Keratinocyte (primary cell): ENCODE results near the gene ZNF594. TPM values are rescaled to one million over a fixed set of nuclear protein-coding genes. Genes with fewer than 3 reads are reported as not detected.
"Not testable (repeated sequence)": the region's sequence is repeated elsewhere in the genome, so short reads cannot be mapped to it uniquely, and the experiment has no call there.

Experiments used
- DNase-seq: peaks from one replicate; pipeline ENCODE4 v3.0.0-alpha.2; 2011; ENCODE audit warnings: low read depth, missing footprints, low spot score
- FAIRE-seq: peaks from 2 replicates; lab custom pipeline; 2011; peaks lifted over from hg19 to GRCh38; lab: Jason Lieb, UNC
- H2AFZ ChIP-seq: 2 replicates; pipeline ENCODE4 v1.6.0; 2012; ENCODE audit warnings: low read length, control low read depth, inconsistent platforms; ENCODE audit not compliant: control insufficient read depth
- H3K27ac ChIP-seq: 2 replicates; pipeline ENCODE4 v1.5.1; 2011; ENCODE audit warnings: low read length; ENCODE audit not compliant: control insufficient read depth, insufficient read depth
- H3K27me3 ChIP-seq: 3 replicates; pipeline ENCODE4 v1.6.0; 2011; ENCODE audit warnings: low read length; ENCODE audit not compliant: control insufficient read depth, insufficient read depth; ENCODE audit errors: extremely low read depth
- H3K36me3 ChIP-seq, 2 experiments: 2 replicates in 1 of 2; 3 replicates in 1 of 2; pipeline ENCODE4 v1.5.1; 2011; ENCODE audit warnings: low read length in 2 of 2, mild to moderate bottlenecking in 1 of 2; ENCODE audit not compliant: control insufficient read depth in 2 of 2, insufficient read depth in 2 of 2; ENCODE audit errors: extremely low read depth in 1 of 2
- H3K4me1 ChIP-seq: 3 replicates; pipeline ENCODE4 v1.5.1; 2011; ENCODE audit warnings: low read length; ENCODE audit not compliant: control insufficient read depth, insufficient read depth; ENCODE audit errors: extremely low read depth
- H3K4me2 ChIP-seq: 3 replicates; pipeline ENCODE4 v1.6.0; 2011; ENCODE audit warnings: low read depth, low read length; ENCODE audit not compliant: control insufficient read depth, insufficient read depth; ENCODE audit errors: extremely low read depth
- H3K4me3 ChIP-seq, 3 experiments: fragments of 200-600 bp in 1 of 3; sonication (generic) in 1 of 3; 2 replicates in 2 of 3; 3 replicates in 1 of 3; pipeline ENCODE4 v1.5.1; 2011 to 2016; ENCODE audit warnings: low read length in 3 of 3, mild to moderate bottlenecking in 3 of 3, control low read depth in 2 of 3, inconsistent platforms in 1 of 3, low read depth in 1 of 3, mixed read lengths in 1 of 3, mixed run types in 1 of 3, moderate library complexity in 1 of 3; ENCODE audit not compliant: control insufficient read depth in 2 of 3, insufficient read depth in 2 of 3; ENCODE audit errors: extremely low read depth in 1 of 3
- H3K79me2 ChIP-seq: 2 replicates; pipeline ENCODE4 v1.6.0; 2012; ENCODE audit warnings: low read length; ENCODE audit not compliant: control insufficient read depth, insufficient read depth
- H3K9ac ChIP-seq: 3 replicates; pipeline ENCODE4 v1.6.0; 2011; ENCODE audit warnings: low read length; ENCODE audit not compliant: control insufficient read depth, insufficient read depth; ENCODE audit errors: extremely low read depth
- H3K9me1 ChIP-seq: 3 replicates; pipeline ENCODE4 v1.6.0; 2011; ENCODE audit warnings: low read length; ENCODE audit not compliant: control insufficient read depth, insufficient read depth; ENCODE audit errors: extremely low read depth
- H3K9me3 ChIP-seq: 2 replicates; pipeline ENCODE4 v1.5.1; 2012; ENCODE audit warnings: low read depth, low read length; ENCODE audit not compliant: control insufficient read depth
- H4K20me1 ChIP-seq: 3 replicates; pipeline ENCODE4 v1.6.0; 2011; ENCODE audit warnings: low read length; ENCODE audit not compliant: control insufficient read depth, insufficient read depth; ENCODE audit errors: extremely low read depth
- EZH2 ChIP-seq: IDR thresholded peaks from one replicate; pipeline ENCODE4 v1.6.1; 2012; ENCODE audit warnings: inconsistent platforms, mild to moderate bottlenecking, low read length, moderate library complexity
- dilution Hi-C: fragments of 300-500 bp; cut with MboI; formaldehyde crosslinking; loops from one replicate; pipeline ENCODE4 v1.7.0; 2020; ENCODE audit warnings: low sequenced_read_pairs; ENCODE audit not compliant: extremely low pct_ligation_motif_present
- polyA plus RNA-seq, 5 experiments: library from polyadenylated mRNA; depleted of rRNA in 3 of 5; stranded (reverse) in 3 of 5; stranded (forward) in 1 of 5; unstranded in 1 of 5; fragments of >200 nt; gene quantifications; 1 replicate in 1 of 5; 2 replicates in 3 of 5; 3 replicates in 1 of 5; pipeline versions ENCODE4 v1.2.1 to v1.2.3, GENCODE V29; 2011 to 2012; ENCODE audit warnings: missing spikeins in 2 of 5, low read depth in 1 of 5, low replicate concordance in 1 of 5
- TF ChIP-seq, protein P1 (sequence below), 3 experiments: IDR thresholded peaks in 1 of 3; conservative IDR thresholded peaks in 1 of 3; optimal IDR thresholded peaks in 1 of 3; 2 replicates in 2 of 3; 3 replicates in 1 of 3; pipeline versions ENCODE3 to v1.5.1; 2011; ENCODE audit warnings: low read length in 3 of 3, mild to moderate bottlenecking in 3 of 3, moderate library complexity in 2 of 3, control low read depth in 1 of 3, inconsistent platforms in 1 of 3; ENCODE audit not compliant: insufficient read depth in 2 of 3; ENCODE audit errors: extremely low read depth in 1 of 3

ZNF594 gene
- polyA plus RNA-seq, 1 donor (not counting 4 experiments of a cell fraction or from before 2014, with no cell fraction given) = 2.1 TPM

DNA sequence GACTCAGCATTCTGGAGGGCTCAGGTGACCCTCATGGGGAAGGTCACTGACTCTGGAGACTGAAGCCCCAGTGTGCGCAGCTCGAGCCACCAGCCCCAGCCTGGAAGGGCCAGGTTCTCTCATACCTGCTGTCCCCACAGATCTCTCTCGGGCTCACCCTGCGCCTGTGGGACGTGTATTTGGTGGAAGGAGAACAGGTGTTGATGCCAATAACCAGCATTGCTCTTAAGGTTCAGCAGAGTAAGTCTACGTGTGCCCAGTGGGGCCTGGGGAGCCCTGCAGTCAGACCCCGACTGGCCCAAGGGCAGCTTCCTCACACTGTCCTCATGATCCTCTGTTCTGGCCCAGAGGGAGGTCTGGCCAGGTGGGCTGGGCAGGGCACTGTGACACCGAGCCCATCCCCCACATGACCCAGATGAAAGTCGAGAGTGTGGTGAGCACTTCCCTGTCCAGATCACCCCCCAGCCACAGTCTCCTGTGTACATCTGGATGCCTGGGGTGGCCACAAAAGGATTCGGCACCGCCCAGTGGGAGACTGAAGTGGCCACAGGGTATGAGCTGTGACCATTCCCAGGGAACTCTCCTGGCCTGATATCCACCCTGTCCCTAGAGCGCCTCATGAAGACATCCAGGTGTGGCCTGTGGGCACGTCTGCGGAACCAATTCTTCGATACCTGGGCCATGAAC is 54.0 kb downstream of the ZNF594 start:
- H3K9me3 ChIP-seq, H4K20me1 ChIP-seq, H3K36me3 ChIP-seq, H3K9ac ChIP-seq, H3K4me3 ChIP-seq, H3K27ac ChIP-seq, DNase-seq, H3K27me3 ChIP-seq, H3K4me2 ChIP-seq, H3K9me1 ChIP-seq, H2AFZ ChIP-seq, FAIRE-seq, dilution Hi-C loops, H3K4me1 ChIP-seq, H3K79me2 ChIP-seq: not testable (repeated sequence)

GRCh38 chr17:5136580-5137412 is 54.9 kb downstream of the ZNF594 start:
- H3K4me1 ChIP-seq, H3K9me1 ChIP-seq, H3K4me2 ChIP-seq, H3K9me3 ChIP-seq, H3K27ac ChIP-seq, dilution Hi-C loops, FAIRE-seq, H3K4me3 ChIP-seq, H3K36me3 ChIP-seq, H4K20me1 ChIP-seq, H3K9ac ChIP-seq, DNase-seq, H2AFZ ChIP-seq, H3K27me3 ChIP-seq, H3K79me2 ChIP-seq: not testable (repeated sequence)

GRCh38 chr17:5135726-5136579 is 55.7 kb downstream of the ZNF594 start:
- FAIRE-seq (no peak), DNase-seq (no peak)
- Histone ChIP-seq H3K4me3 (no peak overlapping the region), H3K4me2 (no peak overlapping the region), H3K9ac (no peak overlapping the region), H3K36me3 (no peaks in the 10 kb centered on the region), H3K27me3 (no peaks in the 10 kb centered on the region), H3K27ac (no peak overlapping the region), H3K9me3 (no peaks in the 10 kb centered on the region), H2AFZ (no peak overlapping the region), H3K4me1 (no peaks in the 10 kb centered on the region), H4K20me1 (no peaks in the 10 kb centered on the region), H3K9me1 (no peaks in the 10 kb centered on the region), H3K79me2 (no peaks in the 10 kb centered on the region)
- TF ChIP-seq EZH2 = no peak
- TF ChIP-seq, protein P1, sequence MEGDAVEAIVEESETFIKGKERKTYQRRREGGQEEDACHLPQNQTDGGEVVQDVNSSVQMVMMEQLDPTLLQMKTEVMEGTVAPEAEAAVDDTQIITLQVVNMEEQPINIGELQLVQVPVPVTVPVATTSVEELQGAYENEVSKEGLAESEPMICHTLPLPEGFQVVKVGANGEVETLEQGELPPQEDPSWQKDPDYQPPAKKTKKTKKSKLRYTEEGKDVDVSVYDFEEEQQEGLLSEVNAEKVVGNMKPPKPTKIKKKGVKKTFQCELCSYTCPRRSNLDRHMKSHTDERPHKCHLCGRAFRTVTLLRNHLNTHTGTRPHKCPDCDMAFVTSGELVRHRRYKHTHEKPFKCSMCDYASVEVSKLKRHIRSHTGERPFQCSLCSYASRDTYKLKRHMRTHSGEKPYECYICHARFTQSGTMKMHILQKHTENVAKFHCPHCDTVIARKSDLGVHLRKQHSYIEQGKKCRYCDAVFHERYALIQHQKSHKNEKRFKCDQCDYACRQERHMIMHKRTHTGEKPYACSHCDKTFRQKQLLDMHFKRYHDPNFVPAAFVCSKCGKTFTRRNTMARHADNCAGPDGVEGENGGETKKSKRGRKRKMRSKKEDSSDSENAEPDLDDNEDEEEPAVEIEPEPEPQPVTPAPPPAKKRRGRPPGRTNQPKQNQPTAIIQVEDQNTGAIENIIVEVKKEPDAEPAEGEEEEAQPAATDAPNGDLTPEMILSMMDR (optimal IDR thresholded peaks at IDR 0.05 in 1 of 3, IDR thresholded peaks at IDR 0.05 in 1 of 3, conservative IDR thresholded peaks at IDR 0.05 in 1 of 3; ENCODE audit: extremely low read depth in 1 of 3, insufficient read depth in 2 of 3, low read length in 3 of 3) = no peak
- dilution Hi-C loops = no loop called here

- H3K9ac ChIP-seq, DNase-seq, H3K27ac ChIP-seq, H3K27me3 ChIP-seq, H3K36me3 ChIP-seq, H3K9me3 ChIP-seq, FAIRE-seq, H2AFZ ChIP-seq, dilution Hi-C loops, H3K4me3 ChIP-seq, H4K20me1 ChIP-seq, H3K79me2 ChIP-seq, H3K9me1 ChIP-seq, H3K4me2 ChIP-seq, H3K4me1 ChIP-seq: not testable (repeated sequence)
Observed at GRCh38 chr17:5135131-5135712, 56.4 kb downstream of the ZNF594 start.
